ENCODE data around the gene STK32B. TPM values are rescaled to one million over a fixed set of nuclear protein-coding genes. Genes with fewer than 3 reads are reported as not detected.

Gene STK32B
- total and polyA plus RNA-seq, 2 donors (not counting 3 experiments of a cell fraction or from before 2014, with no cell fraction given) = 5.6 to 7.8 TPM

DNA sequence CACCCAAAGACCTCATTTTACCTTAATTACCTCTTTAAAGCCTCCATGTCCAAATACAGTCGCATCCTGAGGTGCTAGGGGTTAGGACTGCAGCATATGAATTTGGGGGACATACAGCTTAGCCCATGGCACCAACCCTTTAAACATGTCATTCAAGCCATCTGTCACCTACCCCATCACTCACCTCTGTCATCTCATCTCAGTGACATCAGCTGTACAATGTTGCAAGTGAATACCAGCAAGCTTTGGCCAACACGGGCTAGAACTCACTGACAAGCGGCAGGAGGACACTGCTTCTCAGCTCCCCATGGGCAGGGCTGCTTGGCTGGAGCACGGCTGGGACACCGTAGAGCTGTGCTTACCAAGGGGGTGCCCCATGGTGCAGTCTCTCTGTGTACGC, 107.5 kb downstream of the STK32B start:
- H3K79me2 ChIP-seq (ENCODE audit: control insufficient read depth, insufficient read depth, low read length) = no peaks in the 10 kb centered on the region
- no peak for FAIRE-seq

More for the DNA sequence above, 107.5 kb downstream of the STK32B start:
- Histone ChIP-seq H3K4me3 (replicated peaks in 1 of 3; ENCODE audit: insufficient read depth in 1 of 3, low read depth in 1 of 3, low read length in 3 of 3) (no peak overlapping the region), H3K9ac (replicated peaks; ENCODE audit: extremely low read depth, insufficient read depth, low read length) (no peak overlapping the region), H2AFZ (ENCODE audit: low read depth, low read length) (no peak overlapping the region), H3K4me2 (ENCODE audit: insufficient read depth, low read length) (no peak overlapping the region), H3K4me1 (ENCODE audit: control insufficient read depth, extremely low read depth, insufficient read depth, low read length) (no peaks in the 10 kb centered on the region), H3K9me1 (replicated peaks; ENCODE audit: control insufficient read depth, extremely low read depth, insufficient read depth, low read length) (no peaks in the 10 kb centered on the region), H3K27ac (ENCODE audit: insufficient read depth, low read depth, low read length) (no peak overlapping the region), H3K27me3 (ENCODE audit: control insufficient read depth in 2 of 2, insufficient read depth in 2 of 2, low read length in 2 of 2) (no peaks in the 10 kb centered on the region), H3K9me3 (replicated peaks; ENCODE audit: control insufficient read depth, insufficient read depth, low read length) (no peaks in the 10 kb centered on the region), H4K20me1 (replicated peaks; ENCODE audit: control insufficient read depth, extremely low read depth, insufficient read depth, low read length) (no peaks in the 10 kb centered on the region), H3K36me3 (ENCODE audit: control insufficient read depth in 2 of 2, extremely low read depth in 1 of 2, insufficient read depth in 2 of 2, low read length in 2 of 2) (no peaks in the 10 kb centered on the region)
- no peak for DNase-seq (ENCODE audit: low read depth, low spot score)
- ChIA-PET CTCF (no interaction called here), POLR2A (no interaction called here)
- TF ChIP-seq FOS (IDR thresholded peaks at IDR 0.05; ENCODE audit: borderline replicate concordance, insufficient read depth, low read length) = no peak
- no peak for TF ChIP-seq POLR2AphosphoS5 (IDR thresholded peaks at IDR 0.05; ENCODE audit: insufficient read depth, low read depth, low read length)
- TF ChIP-seq, protein P1, sequence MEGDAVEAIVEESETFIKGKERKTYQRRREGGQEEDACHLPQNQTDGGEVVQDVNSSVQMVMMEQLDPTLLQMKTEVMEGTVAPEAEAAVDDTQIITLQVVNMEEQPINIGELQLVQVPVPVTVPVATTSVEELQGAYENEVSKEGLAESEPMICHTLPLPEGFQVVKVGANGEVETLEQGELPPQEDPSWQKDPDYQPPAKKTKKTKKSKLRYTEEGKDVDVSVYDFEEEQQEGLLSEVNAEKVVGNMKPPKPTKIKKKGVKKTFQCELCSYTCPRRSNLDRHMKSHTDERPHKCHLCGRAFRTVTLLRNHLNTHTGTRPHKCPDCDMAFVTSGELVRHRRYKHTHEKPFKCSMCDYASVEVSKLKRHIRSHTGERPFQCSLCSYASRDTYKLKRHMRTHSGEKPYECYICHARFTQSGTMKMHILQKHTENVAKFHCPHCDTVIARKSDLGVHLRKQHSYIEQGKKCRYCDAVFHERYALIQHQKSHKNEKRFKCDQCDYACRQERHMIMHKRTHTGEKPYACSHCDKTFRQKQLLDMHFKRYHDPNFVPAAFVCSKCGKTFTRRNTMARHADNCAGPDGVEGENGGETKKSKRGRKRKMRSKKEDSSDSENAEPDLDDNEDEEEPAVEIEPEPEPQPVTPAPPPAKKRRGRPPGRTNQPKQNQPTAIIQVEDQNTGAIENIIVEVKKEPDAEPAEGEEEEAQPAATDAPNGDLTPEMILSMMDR (IDR thresholded peaks at IDR 0.05; ENCODE audit: extremely low read depth in 1 of 2, insufficient read depth in 1 of 2, low read depth in 1 of 2, low read length in 2 of 2) = no peak
- no peak for TF ChIP-seq MYC (IDR thresholded peaks at IDR 0.05; ENCODE audit: low read depth, low read length)
- TF ChIP-seq POLR2A (IDR thresholded peaks at IDR 0.05; ENCODE audit: low read depth, low read length) = no peak
- TF ChIP-seq JUN (IDR thresholded peaks at IDR 0.05; ENCODE audit: borderline replicate concordance, insufficient read depth, insufficient read length, low read depth) = no peak
- TF ChIP-seq, protein P2, sequence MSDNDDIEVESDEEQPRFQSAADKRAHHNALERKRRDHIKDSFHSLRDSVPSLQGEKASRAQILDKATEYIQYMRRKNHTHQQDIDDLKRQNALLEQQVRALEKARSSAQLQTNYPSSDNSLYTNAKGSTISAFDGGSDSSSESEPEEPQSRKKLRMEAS (IDR thresholded peaks at IDR 0.05; ENCODE audit: insufficient read depth, insufficient read length) = no peak
- TF ChIP-seq GATA2 (IDR thresholded peaks at IDR 0.05; ENCODE audit: insufficient read depth, insufficient read length, low read depth, low read length) = no peak
- no peak for TF ChIP-seq EZH2 (IDR thresholded peaks at IDR 0.05; ENCODE audit: borderline replicate concordance, low read depth, low read length, severe bottlenecking)
- intact Hi-C loops (cut with micrococcal nuclease) = no loop called here
- dilution Hi-C loops (cut with MboI; ENCODE audit: extremely low pct_ligation_motif_present, low sequenced_read_pairs) = no loop called here
- BruUV-seq (replicated peaks) = no TSS peak

All from endothelial cell of umbilical vein (primary cell).